ENCODE data around the gene CBLN4. TPM values are rescaled to one million over a fixed set of nuclear protein-coding genes. Genes with fewer than 3 reads are reported as not detected.

CBLN4 gene
- total RNA-seq (10 to 100 TPM in 1 of 2 donors, 1 to 10 TPM in 1; 6.1 to 17.8 TPM), polyA plus RNA-seq (ENCODE audit: insufficient read length in 2 of 2) (10 to 100 TPM; 22.4 to 25.9 TPM)
- long read RNA-seq, donor 1, transcript CBLN4-201 (3 exons, 3,024 nt), result major isoform, 11 of 11 reads
- long read RNA-seq, donor 1, partial matches to known transcripts, result 0 of 11 reads
- long read RNA-seq, donor 1, other reads (novel, unspliced or antisense), result 0 of 11 reads
- long read RNA-seq, donor 2, partial matches to known transcripts, result 0 of 4 reads
- long read RNA-seq, donor 2, other reads (novel, unspliced or antisense), result 0 of 4 reads
- long read RNA-seq, donor 3, transcript CBLN4-201 (3 exons, 3,024 nt), result major isoform, 9 of 9 reads
- long read RNA-seq, donor 3, partial matches to known transcripts, result 0 of 9 reads
- long read RNA-seq, donor 3, other reads (novel, unspliced or antisense), result 0 of 9 reads
- long read RNA-seq, donor 4, result 0 reads

- Histone ChIP-seq H3K4me1 (ENCODE audit: control insufficient read depth, insufficient read depth, low read length) (peaks cover 23% of the 10 kb centered on the region), H3K4me3 (ENCODE audit: low read depth, low read length) (peak within 1 kb of the TSS; percentile 21), H3K9me3 (ENCODE audit: control insufficient read depth, insufficient read depth, low read length) (no peaks in the 10 kb centered on the region), H3K27ac (ENCODE audit: low read depth, low read length) (peak within 1 kb of the TSS; percentile 15), H3K27me3 (ENCODE audit: control insufficient read depth, insufficient read depth, low read length) (peaks cover 54% of the 10 kb centered on the region), H3K36me3 (ENCODE audit: control insufficient read depth, insufficient read depth, low read length) (no peaks in the 10 kb centered on the region)
- WGBS (ENCODE audit: insufficient coverage), result 0% methylated on average over 18 of the region's 29 CpGs
- DNase-seq (ENCODE audit: low read depth in 4 of 6, low spot score in 6 of 6), result peak in 2 of 6 donors; percentile 38 to 53
These were observed at the start of gene CBLN4 for GRCh38 chr20:56005389-56005715. Gene CBLN4, minus strand, starts transcription at chr20:56005519. Its CDS starts 1,348 bp downstream, at chr20:56004171.

GRCh38 chr20:56043227-56043626 lies 37.9 kb upstream of the CBLN4 start:
- Histone ChIP-seq H3K27ac (ENCODE audit: low read depth, low read length) (no peak overlapping the region), H3K4me1 (ENCODE audit: control insufficient read depth, insufficient read depth, low read length) (no peaks in the 10 kb centered on the region), H3K27me3 (ENCODE audit: control insufficient read depth, insufficient read depth, low read length) (no peaks in the 10 kb centered on the region), H3K36me3 (ENCODE audit: control insufficient read depth, insufficient read depth, low read length) (no peaks in the 10 kb centered on the region), H3K4me3 (ENCODE audit: low read depth, low read length) (no peak overlapping the region), H3K9me3 (ENCODE audit: control insufficient read depth, insufficient read depth, low read length) (no peaks in the 10 kb centered on the region)
- DNase-seq (ENCODE audit: low read depth in 4 of 6, low spot score in 6 of 6), result no peak
- 95% methylated on average over 4 of the region's 6 CpGs for WGBS (ENCODE audit: insufficient coverage)

GRCh38 chr20:56032251-56032650 lies 26.9 kb upstream of the CBLN4 start:
- WGBS (ENCODE audit: insufficient coverage), result 57% methylated on average over 1 of the region's 3 CpGs
- no peaks in the 10 kb centered on the region for H3K4me1 ChIP-seq (ENCODE audit: control insufficient read depth, insufficient read depth, low read length)
- DNase-seq (ENCODE audit: low read depth in 4 of 6, low spot score in 6 of 6), result no peak
- H3K27ac ChIP-seq (ENCODE audit: low read depth, low read length), result no peak overlapping the region
- H3K36me3 ChIP-seq (ENCODE audit: control insufficient read depth, insufficient read depth, low read length), result no peaks in the 10 kb centered on the region
- H3K4me3 ChIP-seq (ENCODE audit: low read depth, low read length), result no peak overlapping the region
- H3K27me3 ChIP-seq (ENCODE audit: control insufficient read depth, insufficient read depth, low read length), result no peaks in the 10 kb centered on the region
- H3K9me3 ChIP-seq (ENCODE audit: control insufficient read depth, insufficient read depth, low read length), result peaks cover 27% of the 10 kb centered on the region

- Histone ChIP-seq H3K27me3 (ENCODE audit: control insufficient read depth, insufficient read depth, low read length) (no peaks in the 10 kb centered on the region), H3K27ac (ENCODE audit: low read depth, low read length) (no peak overlapping the region), H3K4me3 (ENCODE audit: low read depth, low read length) (no peak overlapping the region), H3K36me3 (ENCODE audit: control insufficient read depth, insufficient read depth, low read length) (no peaks in the 10 kb centered on the region), H3K9me3 (ENCODE audit: control insufficient read depth, insufficient read depth, low read length) (no peaks in the 10 kb centered on the region), H3K4me1 (ENCODE audit: control insufficient read depth, insufficient read depth, low read length) (no peaks in the 10 kb centered on the region)
- WGBS (ENCODE audit: insufficient coverage), result no CpG with 5 or more reads among the region's 2 CpGs
- peak in 1 of 6 donors; percentile 86 for DNase-seq (ENCODE audit: low read depth in 4 of 6, low spot score in 6 of 6)
These were observed 13.4 kb upstream of the CBLN4 start for GRCh38 chr20:56018716-56019115.

DNA sequence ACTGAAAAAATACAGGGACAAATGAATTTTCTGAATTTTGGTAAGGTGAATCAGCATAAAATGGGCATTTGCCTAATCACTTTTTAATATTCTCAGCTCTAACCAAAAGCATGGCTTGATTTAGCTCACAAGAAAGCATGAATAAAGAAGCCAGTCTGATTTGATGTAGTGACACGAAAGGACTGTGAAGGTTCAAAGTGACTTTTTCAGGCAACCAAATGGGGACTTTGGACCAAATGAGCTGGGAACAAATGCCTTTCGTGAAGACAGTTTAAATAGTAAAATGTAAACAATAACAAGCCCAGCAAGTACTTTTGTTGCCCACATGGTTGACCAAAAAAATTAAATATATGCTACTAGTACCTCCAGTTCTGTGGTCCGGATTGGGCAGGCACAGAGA lies 12.9 kb upstream of the CBLN4 start:
- DNase-seq (ENCODE audit: low read depth in 4 of 6, low spot score in 6 of 6), result no peak
- Histone ChIP-seq H3K4me1 (ENCODE audit: control insufficient read depth, insufficient read depth, low read length) (no peaks in the 10 kb centered on the region), H3K9me3 (ENCODE audit: control insufficient read depth, insufficient read depth, low read length) (no peaks in the 10 kb centered on the region), H3K27me3 (ENCODE audit: control insufficient read depth, insufficient read depth, low read length) (no peaks in the 10 kb centered on the region), H3K36me3 (ENCODE audit: control insufficient read depth, insufficient read depth, low read length) (no peaks in the 10 kb centered on the region), H3K27ac (ENCODE audit: low read depth, low read length) (no peak overlapping the region), H3K4me3 (ENCODE audit: low read depth, low read length) (no peak overlapping the region)
- 71% methylated on average over 1 of the region's 3 CpGs for WGBS (ENCODE audit: insufficient coverage)

DNA sequence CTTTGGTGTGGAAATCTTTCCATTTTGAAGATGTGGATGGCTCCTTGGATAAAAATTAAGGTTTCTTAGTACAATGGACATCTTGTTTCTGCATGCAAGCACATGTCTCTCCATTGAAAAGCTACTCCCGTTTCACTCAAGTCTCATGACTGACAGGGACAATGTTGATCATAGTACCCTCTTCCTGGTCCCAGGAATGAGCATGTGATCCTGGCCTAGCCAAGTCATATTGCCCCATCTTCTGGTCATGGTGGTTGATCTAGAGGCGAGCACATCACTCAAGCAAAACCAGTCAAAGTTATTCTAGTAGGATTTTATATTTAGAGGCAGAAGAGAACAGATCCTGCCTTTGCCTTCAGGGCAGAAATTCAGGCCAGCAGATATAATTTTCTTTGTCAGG lies 12.2 kb upstream of the CBLN4 start:
- no peaks in the 10 kb centered on the region for H3K27me3 ChIP-seq (ENCODE audit: control insufficient read depth, insufficient read depth, low read length)
- H3K9me3 ChIP-seq (ENCODE audit: control insufficient read depth, insufficient read depth, low read length), result no peaks in the 10 kb centered on the region
- no peaks in the 10 kb centered on the region for H3K4me1 ChIP-seq (ENCODE audit: control insufficient read depth, insufficient read depth, low read length)
- no peak overlapping the region for H3K4me3 ChIP-seq (ENCODE audit: low read depth, low read length)
- no peak overlapping the region for H3K27ac ChIP-seq (ENCODE audit: low read depth, low read length)
- WGBS (ENCODE audit: insufficient coverage), result 50% methylated on average over 1 of the region's 2 CpGs
- DNase-seq (ENCODE audit: low read depth in 4 of 6, low spot score in 6 of 6), result no peak
- no peaks in the 10 kb centered on the region for H3K36me3 ChIP-seq (ENCODE audit: control insufficient read depth, insufficient read depth, low read length)

GRCh38 chr20:56014998-56015397 lies 9.7 kb upstream of the CBLN4 start:
- Histone ChIP-seq H3K27ac (ENCODE audit: low read depth, low read length) (no peak overlapping the region), H3K9me3 (ENCODE audit: control insufficient read depth, insufficient read depth, low read length) (no peaks in the 10 kb centered on the region), H3K27me3 (ENCODE audit: control insufficient read depth, insufficient read depth, low read length) (no peaks in the 10 kb centered on the region), H3K4me3 (ENCODE audit: low read depth, low read length) (no peak overlapping the region), H3K4me1 (ENCODE audit: control insufficient read depth, insufficient read depth, low read length) (no peaks in the 10 kb centered on the region), H3K36me3 (ENCODE audit: control insufficient read depth, insufficient read depth, low read length) (no peaks in the 10 kb centered on the region)
- no peak for DNase-seq (ENCODE audit: low read depth in 4 of 6, low spot score in 6 of 6)
- WGBS (ENCODE audit: insufficient coverage), result 84% methylated on average over 5 of the region's 5 CpGs

DNA sequence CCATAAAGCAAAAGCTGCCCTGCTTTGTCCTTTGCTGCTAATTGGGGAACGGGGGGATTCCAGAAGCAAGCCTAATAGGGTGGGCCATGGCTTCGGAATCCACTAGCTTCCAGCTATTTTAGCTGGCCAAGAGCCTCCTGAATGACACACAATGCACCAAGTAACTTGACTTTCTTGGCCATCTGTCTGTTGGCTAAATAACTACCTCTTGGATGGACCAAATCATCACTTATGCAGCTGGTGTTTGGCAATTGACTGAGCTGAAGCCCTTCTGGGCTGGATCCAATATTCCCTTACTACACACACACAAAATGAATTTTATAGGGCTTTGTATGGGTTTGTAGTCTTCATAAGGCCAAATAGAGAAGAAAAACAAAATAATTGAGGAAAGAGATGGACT lies 8.8 kb upstream of the CBLN4 start:
- peak in 2 of 6 donors; percentile 21 to 73 for DNase-seq (ENCODE audit: low read depth in 4 of 6, low spot score in 6 of 6)
- Histone ChIP-seq H3K27me3 (ENCODE audit: control insufficient read depth, insufficient read depth, low read length) (no peaks in the 10 kb centered on the region), H3K4me1 (ENCODE audit: control insufficient read depth, insufficient read depth, low read length) (no peaks in the 10 kb centered on the region), H3K4me3 (ENCODE audit: low read depth, low read length) (no peak overlapping the region), H3K9me3 (ENCODE audit: control insufficient read depth, insufficient read depth, low read length) (no peaks in the 10 kb centered on the region), H3K36me3 (ENCODE audit: control insufficient read depth, insufficient read depth, low read length) (no peaks in the 10 kb centered on the region), H3K27ac (ENCODE audit: low read depth, low read length) (no peak overlapping the region)
- 69% methylated on average over 2 of the region's 2 CpGs for WGBS (ENCODE audit: insufficient coverage)

DNA sequence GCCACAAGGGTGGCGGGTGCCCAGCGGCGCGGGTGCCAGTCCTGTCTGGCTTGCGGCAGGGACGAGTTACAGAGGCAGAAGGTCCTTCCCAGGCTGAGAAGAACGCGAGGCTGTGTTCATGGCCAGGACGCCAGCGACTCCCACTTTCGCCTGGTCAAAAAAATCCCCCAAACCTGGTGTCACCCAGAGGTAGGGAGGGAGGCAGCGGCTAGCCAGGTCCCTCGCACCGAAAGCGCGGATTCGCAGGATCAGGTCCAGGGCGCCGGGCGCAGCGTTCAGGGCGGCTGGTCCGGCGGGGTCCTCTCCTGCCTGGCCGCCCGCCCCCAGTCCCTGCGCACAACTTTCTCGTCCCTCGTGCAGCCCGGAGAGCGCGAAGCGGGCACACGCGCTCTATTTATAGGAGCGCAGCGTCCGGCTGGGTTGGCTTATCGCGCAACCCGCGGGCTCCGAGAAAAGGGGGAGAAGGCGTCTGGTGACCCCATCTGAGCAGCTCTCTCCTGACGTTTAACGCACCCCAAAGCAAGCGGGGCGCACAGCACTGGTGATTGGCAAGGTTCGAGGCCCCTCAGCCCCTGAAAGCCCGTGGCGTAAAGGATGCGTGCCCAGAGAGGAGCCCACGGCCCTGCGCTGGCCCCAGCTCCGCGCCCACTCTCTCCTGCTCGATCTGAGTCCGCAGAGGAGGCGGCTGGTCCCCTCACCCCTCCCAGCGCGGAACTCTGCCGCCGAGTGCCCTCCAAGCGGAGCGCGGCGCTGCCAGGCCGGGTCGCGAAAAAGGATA lies 519 bp downstream of the CBLN4 start:
- Histone ChIP-seq H3K36me3 (ENCODE audit: control insufficient read depth, insufficient read depth, low read length) (no peaks in the 10 kb centered on the region), H3K27ac (ENCODE audit: low read depth, low read length) (peak overlapping the region; percentile 15), H3K27me3 (ENCODE audit: control insufficient read depth, insufficient read depth, low read length) (peaks cover 54% of the 10 kb centered on the region), H3K4me3 (ENCODE audit: low read depth, low read length) (peak overlapping the region; percentile 21), H3K4me1 (ENCODE audit: control insufficient read depth, insufficient read depth, low read length) (peaks cover 23% of the 10 kb centered on the region), H3K9me3 (ENCODE audit: control insufficient read depth, insufficient read depth, low read length) (no peaks in the 10 kb centered on the region)
- under 1% methylated on average over 70 of the region's 70 CpGs for WGBS (ENCODE audit: insufficient coverage)
- DNase-seq (ENCODE audit: low read depth in 4 of 6, low spot score in 6 of 6), result peak in 2 of 6 donors; percentile 41 to 60

All from spinal cord (tissue), 10 donors.